GM23338 (cell line): ENCODE data around the gene RPL22. TPM values are rescaled to one million over a fixed set of nuclear protein-coding genes. Genes with fewer than 3 reads are reported as not detected.

Source experiments
- ATAC-seq: fragments of 200-7000 bp; cut with Tn5 transposase; 3 replicates; pipeline ENCODE4 v1.9.1; 2020
- DNase-seq: peaks from one replicate; pipeline ENCODE4 v3.0.0-alpha.2; 2015; ENCODE audit warnings: low spot score
- H2AFZ ChIP-seq: fragments of 200-600 bp; sonication (generic); 2 replicates; pipeline ENCODE4 v1.8.0; 2016; ENCODE audit warnings: antibody characterized with exemption, mild to moderate bottlenecking, moderate library complexity
- H3F3A ChIP-seq: fragments of 200-600 bp; sonication (generic); replicated peaks from 2 replicates; pipeline ENCODE4 v1.8.0; 2017; ENCODE audit warnings: antibody characterized with exemption, mixed run types, low read depth
- H3K27ac ChIP-seq: fragments of 200-600 bp; sonication (generic); 2 replicates; pipeline ENCODE4 v1.6.1; 2016; ENCODE audit warnings: low read depth
- H3K27me3 ChIP-seq: fragments of 200-600 bp; sonication (generic); 2 replicates; pipeline ENCODE4 v1.8.0; 2016; ENCODE audit warnings: mild to moderate bottlenecking, mixed run types, moderate library complexity; ENCODE audit not compliant: insufficient read depth
- H3K36me3 ChIP-seq: fragments of 200-600 bp; sonication (generic); 2 replicates; pipeline ENCODE4 v1.8.0; 2016; ENCODE audit warnings: mild to moderate bottlenecking; ENCODE audit not compliant: insufficient read depth
- H3K4me1 ChIP-seq: fragments of 200-600 bp; sonication (generic); 2 replicates; pipeline ENCODE4 v1.8.0; 2016; ENCODE audit warnings: mild to moderate bottlenecking, moderate library complexity; ENCODE audit not compliant: insufficient read depth
- H3K4me2 ChIP-seq: fragments of 200-600 bp; sonication (generic); 2 replicates; pipeline ENCODE4 v1.7.1; 2017; ENCODE audit warnings: mixed run types
- H3K4me3 ChIP-seq: fragments of 200-600 bp; sonication (generic); 2 replicates; pipeline ENCODE4 v1.6.1; 2016; ENCODE audit warnings: mixed run types
- H3K79me2 ChIP-seq: fragments of 200-600 bp; sonication (generic); replicated peaks from 2 replicates; pipeline ENCODE4 v1.8.0; 2017; ENCODE audit warnings: mild to moderate bottlenecking; ENCODE audit not compliant: insufficient read depth
- H3K9me2 ChIP-seq: fragments of 200-600 bp; sonication (generic); 2 replicates; pipeline ENCODE4 v1.8.0; 2017; ENCODE audit not compliant: insufficient read depth
- H4K20me1 ChIP-seq: fragments of 200-600 bp; sonication (generic); replicated peaks from 2 replicates; pipeline ENCODE4 v1.8.0; 2017; ENCODE audit warnings: mild to moderate bottlenecking; ENCODE audit not compliant: insufficient read depth
- H3K27ac Mint-ChIP-seq: 2 replicates; pipeline ENCODE4 v1.8.0; 2020; ENCODE audit warnings: inconsistent platforms, mild to moderate bottlenecking, moderate library complexity, mixed read lengths
- H3K27me3 Mint-ChIP-seq: 3 replicates; pipeline ENCODE4 v1.8.0; 2022; ENCODE audit warnings: low read depth, mild to moderate bottlenecking, moderate library complexity, mixed read lengths, inconsistent platforms; ENCODE audit not compliant: insufficient read depth, poor library complexity
- H3K36me3 Mint-ChIP-seq: 3 replicates; pipeline ENCODE4 v1.8.0; 2021; ENCODE audit warnings: low read depth, mild to moderate bottlenecking, inconsistent platforms, moderate library complexity, mixed read lengths
- H3K4me1 Mint-ChIP-seq: 3 replicates; pipeline ENCODE4 v1.8.0; 2020; ENCODE audit warnings: mild to moderate bottlenecking, inconsistent platforms, mixed read lengths
- H3K4me3 Mint-ChIP-seq: 3 replicates; pipeline ENCODE4 v1.8.0; 2021; ENCODE audit warnings: moderate library complexity, mild to moderate bottlenecking, inconsistent platforms, mixed read lengths
- H3K9me3 Mint-ChIP-seq: 3 replicates; pipeline ENCODE4 v1.8.0; 2020; ENCODE audit warnings: moderate library complexity, mild to moderate bottlenecking, inconsistent platforms, mixed read lengths
- CREB1 ChIP-seq: fragments of 250-450 bp; sonication (Bioruptor Pico); IDR thresholded peaks from 2 replicates; pipeline ENCODE4 v1.5.0; 2020; ENCODE audit warnings: low read depth, mild to moderate bottlenecking, moderate library complexity
- EZH2 ChIP-seq: fragments of 200-600 bp; sonication (generic); IDR thresholded peaks from one replicate; pipeline ENCODE4 v1.8.0; 2017; ENCODE audit warnings: antibody characterized with exemption, mild to moderate bottlenecking, low read depth; ENCODE audit not compliant: unreplicated experiment
- NANOG ChIP-seq: IDR thresholded peaks from 2 replicates; pipeline ENCODE4 v1.6.1; 2016; ENCODE audit warnings: antibody characterized with exemption, borderline replicate concordance
- POLR2AphosphoS5 ChIP-seq: IDR thresholded peaks from 2 replicates; pipeline ENCODE4 v1.6.1; 2016; ENCODE audit warnings: antibody characterized with exemption, low read depth
- polyA plus RNA-seq: library from polyadenylated mRNA; unstranded; fragments of >200 nt; fragmentation: Nextera tagmentation; extraction: Ambion mirVana; gene quantifications from 2 replicates; pipeline ENCODE4 v1.2.1, GENCODE V29; 2016
- total RNA-seq: library from RNA; depleted of rRNA; stranded (reverse); fragments of >200 nt; shearing (Covaris generic); gene quantifications from 2 replicates; pipeline ENCODE4 v1.2.3, GENCODE V29; 2014
- TF ChIP-seq, protein P1 (sequence below): IDR thresholded peaks from 2 replicates; pipeline ENCODE4 v1.6.1; 2016; ENCODE audit warnings: antibody characterized with exemption
- TF ChIP-seq, protein P2 (sequence below): fragments of 250-450 bp; sonication (Bioruptor Pico); IDR thresholded peaks from 2 replicates; pipeline ENCODE4 v1.5.0; 2020; ENCODE audit warnings: mild to moderate bottlenecking, moderate library complexity
- TF ChIP-seq, protein P3 (sequence below), 2 experiments: fragments of 200-600 bp in 1 of 2; sonication (generic) in 1 of 2; conservative IDR thresholded peaks; 2 replicates each; pipeline versions ENCODE4 v1.5.1 to v1.6.1; 2016 to 2017; ENCODE audit warnings: antibody characterized with exemption in 2 of 2, low read depth in 2 of 2, mild to moderate bottlenecking in 2 of 2, moderate library complexity in 1 of 2
- TF ChIP-seq, protein P4 (sequence below): IDR thresholded peaks from one replicate; pipeline ENCODE4 v1.6.1; 2018; ENCODE audit warnings: antibody characterized with exemption; ENCODE audit not compliant: unreplicated experiment

Gene RPL22
- total and polyA plus RNA-seq, 2 experiments from 2014 or later: 145 to 818 TPM

DNA sequence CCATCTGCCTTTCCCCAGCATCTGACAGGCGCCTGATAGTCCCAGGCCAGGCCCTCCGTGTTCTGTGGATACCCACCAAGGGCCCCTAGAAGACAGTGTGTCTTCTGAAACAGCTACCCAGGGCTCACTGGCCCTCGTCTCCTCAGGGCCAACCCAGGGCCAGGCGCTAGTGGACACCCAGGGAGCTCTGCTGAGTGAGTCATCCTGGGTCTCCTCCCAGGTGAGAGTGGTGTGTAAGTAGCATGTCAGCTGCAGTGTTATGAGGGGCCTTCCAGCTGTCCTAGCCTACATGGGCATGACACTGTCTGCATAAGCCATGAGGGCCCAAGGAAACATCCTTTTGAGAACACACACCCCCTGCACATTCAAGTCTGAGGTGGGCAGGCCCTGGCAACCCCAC, 56.0 kb downstream of the RPL22 start:
- Histone ChIP-seq H3K4me1 (no peaks in the 10 kb centered on the region), H3K27me3 (peaks cover 11% of the 10 kb centered on the region), H3F3A (0 out of 2 replicates have a peak, but pooled peaks cover 2% of the 10 kb centered on the region), H3K36me3 (no peaks in the 10 kb centered on the region), H2AFZ (no peak overlapping the region), H3K4me2 (no peak overlapping the region), H3K27ac (no peak overlapping the region), H3K79me2 (no peaks in the 10 kb centered on the region), H4K20me1 (no peaks in the 10 kb centered on the region), H3K9me2 (no peaks in the 10 kb centered on the region), H3K4me3 (no peak overlapping the region)
- ATAC-seq: no peak
- Mint-ChIP-seq H3K36me3 (no peaks in the 10 kb centered on the region), H3K27me3 (peaks cover 15% of the 10 kb centered on the region), H3K27ac (no peak overlapping the region), H3K9me3 (no peaks in the 10 kb centered on the region), H3K4me3 (no peak overlapping the region), H3K4me1 (peaks cover 5% of the 10 kb centered on the region; the same call in 2 of the 3 replicates)
- no peak for DNase-seq
- TF ChIP-seq NANOG: no peak
- TF ChIP-seq, protein P1, sequence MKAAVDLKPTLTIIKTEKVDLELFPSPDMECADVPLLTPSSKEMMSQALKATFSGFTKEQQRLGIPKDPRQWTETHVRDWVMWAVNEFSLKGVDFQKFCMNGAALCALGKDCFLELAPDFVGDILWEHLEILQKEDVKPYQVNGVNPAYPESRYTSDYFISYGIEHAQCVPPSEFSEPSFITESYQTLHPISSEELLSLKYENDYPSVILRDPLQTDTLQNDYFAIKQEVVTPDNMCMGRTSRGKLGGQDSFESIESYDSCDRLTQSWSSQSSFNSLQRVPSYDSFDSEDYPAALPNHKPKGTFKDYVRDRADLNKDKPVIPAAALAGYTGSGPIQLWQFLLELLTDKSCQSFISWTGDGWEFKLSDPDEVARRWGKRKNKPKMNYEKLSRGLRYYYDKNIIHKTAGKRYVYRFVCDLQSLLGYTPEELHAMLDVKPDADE: no peak
- TF ChIP-seq POLR2AphosphoS5: no peak
- TF ChIP-seq, protein P2, sequence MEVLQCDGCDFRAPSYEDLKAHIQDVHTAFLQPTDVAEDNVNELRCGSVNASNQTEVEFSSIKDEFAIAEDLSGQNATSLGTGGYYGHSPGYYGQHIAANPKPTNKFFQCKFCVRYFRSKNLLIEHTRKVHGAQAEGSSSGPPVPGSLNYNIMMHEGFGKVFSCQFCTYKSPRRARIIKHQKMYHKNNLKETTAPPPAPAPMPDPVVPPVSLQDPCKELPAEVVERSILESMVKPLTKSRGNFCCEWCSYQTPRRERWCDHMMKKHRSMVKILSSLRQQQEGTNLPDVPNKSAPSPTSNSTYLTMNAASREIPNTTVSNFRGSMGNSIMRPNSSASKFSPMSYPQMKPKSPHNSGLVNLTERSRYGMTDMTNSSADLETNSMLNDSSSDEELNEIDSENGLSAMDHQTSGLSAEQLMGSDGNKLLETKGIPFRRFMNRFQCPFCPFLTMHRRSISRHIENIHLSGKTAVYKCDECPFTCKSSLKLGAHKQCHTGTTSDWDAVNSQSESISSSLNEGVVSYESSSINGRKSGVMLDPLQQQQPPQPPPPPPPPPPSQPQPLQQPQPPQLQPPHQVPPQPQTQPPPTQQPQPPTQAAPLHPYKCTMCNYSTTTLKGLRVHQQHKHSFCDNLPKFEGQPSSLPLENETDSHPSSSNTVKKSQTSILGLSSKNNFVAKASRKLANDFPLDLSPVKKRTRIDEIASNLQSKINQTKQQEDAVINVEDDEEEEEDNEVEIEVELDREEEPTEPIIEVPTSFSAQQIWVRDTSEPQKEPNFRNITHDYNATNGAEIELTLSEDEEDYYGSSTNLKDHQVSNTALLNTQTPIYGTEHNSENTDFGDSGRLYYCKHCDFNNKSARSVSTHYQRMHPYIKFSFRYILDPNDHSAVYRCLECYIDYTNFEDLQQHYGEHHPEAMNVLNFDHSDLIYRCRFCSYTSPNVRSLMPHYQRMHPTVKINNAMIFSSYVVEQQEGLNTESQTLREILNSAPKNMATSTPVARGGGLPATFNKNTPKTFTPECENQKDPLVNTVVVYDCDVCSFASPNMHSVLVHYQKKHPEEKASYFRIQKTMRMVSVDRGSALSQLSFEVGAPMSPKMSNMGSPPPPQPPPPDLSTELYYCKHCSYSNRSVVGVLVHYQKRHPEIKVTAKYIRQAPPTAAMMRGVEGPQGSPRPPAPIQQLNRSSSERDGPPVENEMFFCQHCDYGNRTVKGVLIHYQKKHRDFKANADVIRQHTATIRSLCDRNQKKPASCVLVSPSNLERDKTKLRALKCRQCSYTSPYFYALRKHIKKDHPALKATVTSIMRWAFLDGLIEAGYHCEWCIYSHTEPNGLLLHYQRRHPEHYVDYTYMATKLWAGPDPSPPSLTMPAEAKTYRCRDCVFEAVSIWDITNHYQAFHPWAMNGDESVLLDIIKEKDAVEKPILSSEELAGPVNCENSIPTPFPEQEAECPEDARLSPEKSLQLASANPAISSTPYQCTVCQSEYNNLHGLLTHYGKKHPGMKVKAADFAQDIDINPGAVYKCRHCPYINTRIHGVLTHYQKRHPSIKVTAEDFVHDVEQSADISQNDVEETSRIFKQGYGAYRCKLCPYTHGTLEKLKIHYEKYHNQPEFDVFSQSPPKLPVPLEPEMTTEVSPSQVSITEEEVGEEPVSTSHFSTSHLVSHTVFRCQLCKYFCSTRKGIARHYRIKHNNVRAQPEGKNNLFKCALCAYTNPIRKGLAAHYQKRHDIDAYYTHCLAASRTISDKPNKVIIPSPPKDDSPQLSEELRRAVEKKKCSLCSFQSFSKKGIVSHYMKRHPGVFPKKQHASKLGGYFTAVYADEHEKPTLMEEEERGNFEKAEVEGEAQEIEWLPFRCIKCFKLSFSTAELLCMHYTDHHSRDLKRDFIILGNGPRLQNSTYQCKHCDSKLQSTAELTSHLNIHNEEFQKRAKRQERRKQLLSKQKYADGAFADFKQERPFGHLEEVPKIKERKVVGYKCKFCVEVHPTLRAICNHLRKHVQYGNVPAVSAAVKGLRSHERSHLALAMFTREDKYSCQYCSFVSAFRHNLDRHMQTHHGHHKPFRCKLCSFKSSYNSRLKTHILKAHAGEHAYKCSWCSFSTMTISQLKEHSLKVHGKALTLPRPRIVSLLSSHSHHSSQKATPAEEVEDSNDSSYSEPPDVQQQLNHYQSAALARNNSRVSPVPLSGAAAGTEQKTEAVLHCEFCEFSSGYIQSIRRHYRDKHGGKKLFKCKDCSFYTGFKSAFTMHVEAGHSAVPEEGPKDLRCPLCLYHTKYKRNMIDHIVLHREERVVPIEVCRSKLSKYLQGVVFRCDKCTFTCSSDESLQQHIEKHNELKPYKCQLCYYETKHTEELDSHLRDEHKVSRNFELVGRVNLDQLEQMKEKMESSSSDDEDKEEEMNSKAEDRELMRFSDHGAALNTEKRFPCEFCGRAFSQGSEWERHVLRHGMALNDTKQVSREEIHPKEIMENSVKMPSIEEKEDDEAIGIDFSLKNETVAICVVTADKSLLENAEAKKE (CRISPR knock-in tag): no peak

DNA sequence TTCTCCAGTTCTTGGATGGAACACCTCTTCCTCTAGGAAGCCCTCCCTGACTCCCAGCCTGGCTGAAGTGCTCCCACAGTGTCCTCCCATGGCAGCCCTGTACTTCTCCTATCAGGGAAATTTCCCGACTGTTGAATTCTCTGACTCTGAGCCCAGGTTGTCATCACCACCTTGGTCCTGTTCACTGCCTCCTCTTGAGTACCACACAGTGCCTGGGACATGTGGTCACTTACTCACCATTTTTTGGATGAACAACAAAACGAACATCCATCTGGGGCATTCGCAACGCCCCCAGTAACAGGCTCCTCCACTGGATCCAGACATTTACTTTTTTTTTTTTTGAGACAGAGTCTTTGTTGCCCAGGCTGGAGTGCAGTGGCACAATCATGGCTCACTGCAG, 56.7 kb downstream of the RPL22 start:
- H3K9me2 ChIP-seq: no peaks in the 10 kb centered on the region
- DNase-seq (no peak), ATAC-seq (no peak)
- no peaks in the 10 kb centered on the region for H4K20me1 ChIP-seq
- 0 out of 2 replicates have a peak, but pooled peaks cover 5% of the 10 kb centered on the region for H3K27me3 ChIP-seq
- H3K79me2 ChIP-seq: no peaks in the 10 kb centered on the region
- no peak overlapping the region for H3K27ac Mint-ChIP-seq
- H3K27me3 Mint-ChIP-seq: peaks cover 14% of the 10 kb centered on the region
- no peaks in the 10 kb centered on the region for H3K36me3 Mint-ChIP-seq
- H3F3A ChIP-seq: no peaks in the 10 kb centered on the region
- no peak overlapping the region for H3K27ac ChIP-seq
- H2AFZ ChIP-seq: no peak overlapping the region
- no peak overlapping the region for H3K4me2 ChIP-seq
- no peak overlapping the region for H3K4me3 ChIP-seq
- H3K9me3 Mint-ChIP-seq: no peaks in the 10 kb centered on the region
- H3K4me1 Mint-ChIP-seq: peaks cover 5% of the 10 kb centered on the region; the same call in 2 of the 3 replicates
- no peaks in the 10 kb centered on the region for H3K4me1 ChIP-seq
- no peaks in the 10 kb centered on the region for H3K36me3 ChIP-seq
- no peak overlapping the region for H3K4me3 Mint-ChIP-seq
- TF ChIP-seq EZH2 (no peak), CREB1 (no peak)
- TF ChIP-seq, protein P3, sequence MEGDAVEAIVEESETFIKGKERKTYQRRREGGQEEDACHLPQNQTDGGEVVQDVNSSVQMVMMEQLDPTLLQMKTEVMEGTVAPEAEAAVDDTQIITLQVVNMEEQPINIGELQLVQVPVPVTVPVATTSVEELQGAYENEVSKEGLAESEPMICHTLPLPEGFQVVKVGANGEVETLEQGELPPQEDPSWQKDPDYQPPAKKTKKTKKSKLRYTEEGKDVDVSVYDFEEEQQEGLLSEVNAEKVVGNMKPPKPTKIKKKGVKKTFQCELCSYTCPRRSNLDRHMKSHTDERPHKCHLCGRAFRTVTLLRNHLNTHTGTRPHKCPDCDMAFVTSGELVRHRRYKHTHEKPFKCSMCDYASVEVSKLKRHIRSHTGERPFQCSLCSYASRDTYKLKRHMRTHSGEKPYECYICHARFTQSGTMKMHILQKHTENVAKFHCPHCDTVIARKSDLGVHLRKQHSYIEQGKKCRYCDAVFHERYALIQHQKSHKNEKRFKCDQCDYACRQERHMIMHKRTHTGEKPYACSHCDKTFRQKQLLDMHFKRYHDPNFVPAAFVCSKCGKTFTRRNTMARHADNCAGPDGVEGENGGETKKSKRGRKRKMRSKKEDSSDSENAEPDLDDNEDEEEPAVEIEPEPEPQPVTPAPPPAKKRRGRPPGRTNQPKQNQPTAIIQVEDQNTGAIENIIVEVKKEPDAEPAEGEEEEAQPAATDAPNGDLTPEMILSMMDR (conservative IDR thresholded peaks at IDR 0.05; ENCODE audit: low read depth in 2 of 2): no peak
- TF ChIP-seq, protein P4, sequence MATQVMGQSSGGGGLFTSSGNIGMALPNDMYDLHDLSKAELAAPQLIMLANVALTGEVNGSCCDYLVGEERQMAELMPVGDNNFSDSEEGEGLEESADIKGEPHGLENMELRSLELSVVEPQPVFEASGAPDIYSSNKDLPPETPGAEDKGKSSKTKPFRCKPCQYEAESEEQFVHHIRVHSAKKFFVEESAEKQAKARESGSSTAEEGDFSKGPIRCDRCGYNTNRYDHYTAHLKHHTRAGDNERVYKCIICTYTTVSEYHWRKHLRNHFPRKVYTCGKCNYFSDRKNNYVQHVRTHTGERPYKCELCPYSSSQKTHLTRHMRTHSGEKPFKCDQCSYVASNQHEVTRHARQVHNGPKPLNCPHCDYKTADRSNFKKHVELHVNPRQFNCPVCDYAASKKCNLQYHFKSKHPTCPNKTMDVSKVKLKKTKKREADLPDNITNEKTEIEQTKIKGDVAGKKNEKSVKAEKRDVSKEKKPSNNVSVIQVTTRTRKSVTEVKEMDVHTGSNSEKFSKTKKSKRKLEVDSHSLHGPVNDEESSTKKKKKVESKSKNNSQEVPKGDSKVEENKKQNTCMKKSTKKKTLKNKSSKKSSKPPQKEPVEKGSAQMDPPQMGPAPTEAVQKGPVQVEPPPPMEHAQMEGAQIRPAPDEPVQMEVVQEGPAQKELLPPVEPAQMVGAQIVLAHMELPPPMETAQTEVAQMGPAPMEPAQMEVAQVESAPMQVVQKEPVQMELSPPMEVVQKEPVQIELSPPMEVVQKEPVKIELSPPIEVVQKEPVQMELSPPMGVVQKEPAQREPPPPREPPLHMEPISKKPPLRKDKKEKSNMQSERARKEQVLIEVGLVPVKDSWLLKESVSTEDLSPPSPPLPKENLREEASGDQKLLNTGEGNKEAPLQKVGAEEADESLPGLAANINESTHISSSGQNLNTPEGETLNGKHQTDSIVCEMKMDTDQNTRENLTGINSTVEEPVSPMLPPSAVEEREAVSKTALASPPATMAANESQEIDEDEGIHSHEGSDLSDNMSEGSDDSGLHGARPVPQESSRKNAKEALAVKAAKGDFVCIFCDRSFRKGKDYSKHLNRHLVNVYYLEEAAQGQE: no peak
